Measurements from ENCODE around the gene PRDM15. TPM values are rescaled to one million over a fixed set of nuclear protein-coding genes. Genes with fewer than 3 reads are reported as not detected.
A peak's percentile ranks its signal among the peaks of the same experiment; 100 is the strongest.

Gene PRDM15
- total RNA-seq, 1 experiment from 2014 or later, result 9.9 TPM

GRCh38 chr21:41762753-41763152 lies 116.4 kb downstream of the PRDM15 start:
- no peak for TF ChIP-seq CTCF (conservative IDR thresholded peaks at IDR 0.05)
- Mint-ChIP-seq H3K9me3 (peaks cover 0 to 2% of the 10 kb centered on the region in 2 experiments; a peak in 2 of 5 replicates), H3K4me3 (peak overlapping the region; percentile 58 to 82), H3K27ac (no peak overlapping the region; a peak in 1 of 7 replicates), H3K27me3 (ENCODE audit: low read depth) (peaks cover 79% of the 10 kb centered on the region), H3K4me1 (peaks cover 72 to 75% of the 10 kb centered on the region in 2 experiments), H3K36me3 (ENCODE audit: insufficient read depth in 1 of 3, low read depth in 3 of 3) (no peaks in the 10 kb centered on the region)
- no peak overlapping the region for H3T11ph ChIP-seq (ENCODE audit: low read length)
- H3K9me3 ChIP-seq (ENCODE audit: control insufficient read depth, low read depth, low read length), result no peaks in the 10 kb centered on the region
- H3K9ac ChIP-seq (ENCODE audit: extremely low read depth, insufficient read length, low read length), result no peak overlapping the region
- H3K4ac ChIP-seq (ENCODE audit: low read depth, low read length), result no peak overlapping the region
- H3K79me1 ChIP-seq (ENCODE audit: insufficient read depth, low read depth, low read length, poor library complexity, severe bottlenecking), result no peaks in the 10 kb centered on the region
- H3K18ac ChIP-seq (ENCODE audit: insufficient read length, low read depth, low read length), result peak overlapping the region; percentile 3
- no CpG with 5 or more reads among the region's 16 CpGs for WGBS (ENCODE audit: extremely low coverage, insufficient read length, low lambda C conversion rate)
- H4K20me1 ChIP-seq (ENCODE audit: control insufficient read depth, insufficient read depth, insufficient read length), result no peaks in the 10 kb centered on the region
- no peak overlapping the region for H4K91ac ChIP-seq (ENCODE audit: insufficient read length, low read depth, low read length)
- peaks cover 30% of the 10 kb centered on the region for H3K23me2 ChIP-seq (ENCODE audit: insufficient read length, low read depth, low read length, poor library complexity, severe bottlenecking)
- no peak overlapping the region for H2BK20ac ChIP-seq (ENCODE audit: low read depth, low read length, poor library complexity, severe bottlenecking)
- H3K14ac ChIP-seq (ENCODE audit: insufficient read depth, low read length), result no peak overlapping the region
- no peak overlapping the region for H3K23ac ChIP-seq (ENCODE audit: insufficient read length, low read depth, low read length)
- DNase-seq, result no peak
- H2AK5ac ChIP-seq (ENCODE audit: insufficient read length, low read length), result no peak overlapping the region
- H4K5ac ChIP-seq (ENCODE audit: insufficient read length, low read depth, low read length), result no peak overlapping the region
- H3K4me1 ChIP-seq (ENCODE audit: insufficient read depth, low read length), result peaks cover 6% of the 10 kb centered on the region; the same call in 1 of the 2 replicates
- H3K27ac ChIP-seq (ENCODE audit: insufficient read length, low read depth, low read length), result no peak overlapping the region
- H2BK12ac ChIP-seq (ENCODE audit: insufficient read length, low read depth, low read length), result no peak overlapping the region
- H2BK120ac ChIP-seq (ENCODE audit: low read depth, low read length, poor library complexity, severe bottlenecking), result peak overlapping the region; percentile 90
- no peak overlapping the region for H2BK15ac ChIP-seq (ENCODE audit: low read depth, low read length)
- no peaks in the 10 kb centered on the region for H3K79me2 ChIP-seq (ENCODE audit: insufficient read depth, low read length)
- H3K56ac ChIP-seq (ENCODE audit: insufficient read length, low read depth, low read length), result no peak overlapping the region
- no peak overlapping the region for H4K8ac ChIP-seq (replicated peaks; ENCODE audit: insufficient read length, low read depth, low read length)
- H2AFZ ChIP-seq (ENCODE audit: low read length), result no peak overlapping the region
- no peak overlapping the region for H2BK5ac ChIP-seq (ENCODE audit: insufficient read length, low read length)
- H3K4me2 ChIP-seq (ENCODE audit: insufficient read depth, insufficient read length, low read length), result peak overlapping the region; percentile 61
- H3K27me3 ChIP-seq (ENCODE audit: insufficient read depth, low read length), result peaks cover 50% of the 10 kb centered on the region

Measured in H9 (cell line).